ENCODE measurements around the gene EDEM3. TPM values are rescaled to one million over a fixed set of nuclear protein-coding genes. Genes with fewer than 3 reads are reported as not detected.

The EDEM3 gene
- total and polyA plus RNA-seq, 11 donors = 7.2 to 28.6 (median 17.6) TPM

DNA sequence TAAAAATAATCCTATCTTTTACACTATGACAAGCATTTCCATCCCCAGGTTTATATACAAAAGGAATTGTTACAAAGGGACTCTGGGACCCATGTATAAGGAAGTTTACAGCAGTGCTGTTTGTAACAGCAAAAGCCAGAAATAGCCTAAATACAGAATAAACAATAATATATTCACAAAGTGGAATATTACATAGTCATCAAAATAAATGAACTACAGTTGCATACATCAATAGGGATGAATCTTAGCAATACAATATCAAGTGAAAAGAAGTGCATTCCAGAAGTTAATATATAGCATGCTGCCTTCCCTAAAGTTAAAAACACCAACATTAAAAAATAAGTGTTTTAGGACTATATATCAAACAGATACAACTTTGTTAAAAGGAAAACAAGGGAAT is 77.3 kb downstream of the EDEM3 start:
- DNase-seq (no peak), ATAC-seq (no peak)
- Histone ChIP-seq H3K27me3 (no peaks in the 10 kb centered on the region), H3K27ac (no peak overlapping the region), H3K9me3 (peaks cover 0 to 25% (median 14%) of the 10 kb centered on the region in 12 donors), H3K4me3 (no peak overlapping the region), H3K4me1 (no peaks in the 10 kb centered on the region), H3K36me3 (no peaks in the 10 kb centered on the region)
- intact Hi-C loops (cut with DNase I) = no loop called here
- TF ChIP-seq CTCF (IDR thresholded peaks at IDR 0.05) (no peak), POLR2A (IDR thresholded peaks at IDR 0.05) (no peak)

GRCh38 chr1:184673305-184673704 is 81.4 kb downstream of the EDEM3 start:
- Histone ChIP-seq H3K27ac (no peak overlapping the region), H3K36me3 (no peaks in the 10 kb centered on the region), H3K4me1 (no peaks in the 10 kb centered on the region), H3K4me3 (no peak overlapping the region), H3K9me3 (no peaks in the 10 kb centered on the region), H3K27me3 (no peaks in the 10 kb centered on the region)
- WGBS, 4 donors = 81 to 85% (median 85%) methylated on average over 9 of the region's 9 CpGs
- TF ChIP-seq CTCF (IDR thresholded peaks at IDR 0.05) (no peak), POLR2A (IDR thresholded peaks at IDR 0.05) (no peak)
- no peak for ATAC-seq
- intact Hi-C loops (cut with DNase I) = no loop called here
- DNase-seq = no peak

DNA sequence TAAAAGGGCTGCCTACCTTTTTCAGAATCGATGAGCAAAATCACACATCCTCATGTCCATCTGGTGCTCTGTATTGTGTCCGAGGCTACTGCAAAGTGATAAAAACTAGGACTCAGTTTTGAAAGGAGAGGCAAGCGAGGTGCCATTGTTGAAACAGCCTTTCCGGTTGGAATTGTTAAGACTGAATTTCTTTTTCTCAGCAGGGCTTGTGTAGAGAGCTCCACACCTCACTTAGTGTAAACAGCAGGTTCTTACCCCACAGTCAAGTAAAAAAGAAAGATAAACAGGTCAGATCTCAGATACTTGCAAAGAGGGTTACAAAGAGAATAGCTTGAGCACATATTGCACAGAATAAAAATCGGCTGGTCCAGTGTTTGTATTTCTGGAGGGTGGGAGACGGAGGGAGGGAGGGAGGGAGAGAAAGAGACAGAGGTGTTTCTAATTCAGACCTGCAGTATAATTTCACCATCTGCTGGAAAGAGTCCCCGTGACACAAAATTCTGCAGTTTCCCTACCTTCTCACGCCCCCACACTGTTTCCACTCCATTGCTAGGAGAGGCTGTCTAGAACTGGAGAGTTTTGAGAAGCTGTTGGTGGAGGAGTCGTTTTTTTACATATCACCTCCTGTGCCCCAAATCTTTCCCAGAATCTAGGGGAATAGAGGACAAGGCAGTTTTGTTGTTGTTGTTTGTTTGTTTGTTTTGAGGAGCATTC is 82.5 kb downstream of the EDEM3 start:
- H3K36me3 ChIP-seq = no peaks in the 10 kb centered on the region
- WGBS, 4 donors = 74 to 83% (median 78%) methylated on average over 9 of the region's 9 CpGs
- H3K27ac ChIP-seq = no peak overlapping the region
- DNase-seq = no peak
- H3K4me1 ChIP-seq = no peaks in the 10 kb centered on the region
- no peak for ATAC-seq
- intact Hi-C loops (cut with DNase I) = no loop called here
- TF ChIP-seq POLR2A (IDR thresholded peaks at IDR 0.05) (no peak), CTCF (IDR thresholded peaks at IDR 0.05) (no peak)
- H3K27me3 ChIP-seq = no peaks in the 10 kb centered on the region
- H3K9me3 ChIP-seq = no peaks in the 10 kb centered on the region
- no peak overlapping the region for H3K4me3 ChIP-seq

GRCh38 chr1:184669391-184669790 is 85.3 kb downstream of the EDEM3 start:
- Histone ChIP-seq H3K4me3 (no peak overlapping the region), H3K27ac (no peak overlapping the region), H3K36me3 (no peaks in the 10 kb centered on the region), H3K9me3 (no peaks in the 10 kb centered on the region), H3K27me3 (no peaks in the 10 kb centered on the region), H3K4me1 (peaks cover 0 to 3% (median under 1%) of the 10 kb centered on the region in 12 donors)
- 78 to 83% (median 80%) methylated on average over 1 of the region's 1 CpG for WGBS, 4 donors
- intact Hi-C loops (cut with DNase I) = loop anchor here in 8 of 10 donors (10.0 kb wide), 7 partner anchors 175 to 595 kb away; partner anchors contain the start of gene C1orf21 (in 1 of the 8)
- ATAC-seq = no peak
- DNase-seq = no peak
- TF ChIP-seq POLR2A (IDR thresholded peaks at IDR 0.05) (no peak), CTCF (IDR thresholded peaks at IDR 0.05) (no peak)

Measured in heart left ventricle (tissue), 16 donors.